Peyer's patch (tissue), 4 donors: ENCODE measurements around the gene GPR183.
A peak's percentile ranks its signal among the peaks of the same experiment; 100 is the strongest.

Experiments
- POLR2A ChIP-seq, 2 donors: fragments of 450-650 bp; IDR thresholded peaks; one replicate each; pipeline ENCODE4 v1.5.1; 2017; ENCODE audit warnings: antibody characterized with exemption in 2 of 2, mild to moderate bottlenecking in 2 of 2, moderate library complexity in 2 of 2
- TF ChIP-seq, protein P1 (sequence below), 6 experiments: fragments of 450-650 bp in 4 of 6; fragments of 200-600 bp in 2 of 6; sonication (generic) in 1 of 6; IDR thresholded peaks; one replicate each; pipeline ENCODE4 v1.5.1; 2017 to 2019; ENCODE audit warnings: antibody characterized with exemption in 6 of 6, mild to moderate bottlenecking in 3 of 6, moderate library complexity in 1 of 6

DNA sequence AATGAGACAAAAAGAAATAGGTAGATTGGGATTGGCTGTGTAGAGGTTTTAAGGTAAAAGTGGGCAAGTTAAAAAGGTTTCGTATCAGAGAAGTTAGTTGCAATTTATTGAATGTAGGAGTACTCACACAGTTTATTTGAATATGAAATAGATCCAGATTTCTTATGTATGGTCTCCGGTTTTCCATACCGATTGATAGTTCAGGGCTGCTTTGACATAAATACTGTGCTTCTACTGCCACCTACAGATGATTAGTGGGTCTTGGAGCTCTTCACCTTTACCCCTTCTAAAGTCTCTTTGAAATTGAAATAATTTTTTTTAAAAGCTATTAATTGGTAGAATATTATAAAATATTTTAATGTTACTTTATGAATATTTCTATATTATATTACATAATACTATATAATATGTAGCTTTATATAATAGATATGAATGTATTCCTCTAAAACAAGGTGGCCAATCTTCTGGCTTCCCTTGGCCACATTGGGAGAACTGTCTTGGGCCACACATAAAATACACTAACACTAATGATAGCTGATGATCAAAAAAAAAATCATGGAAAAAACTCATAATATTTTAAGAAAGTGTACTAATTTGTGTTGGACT lies 41.3 kb downstream of the GPR183 start:
- TF ChIP-seq, protein P1, sequence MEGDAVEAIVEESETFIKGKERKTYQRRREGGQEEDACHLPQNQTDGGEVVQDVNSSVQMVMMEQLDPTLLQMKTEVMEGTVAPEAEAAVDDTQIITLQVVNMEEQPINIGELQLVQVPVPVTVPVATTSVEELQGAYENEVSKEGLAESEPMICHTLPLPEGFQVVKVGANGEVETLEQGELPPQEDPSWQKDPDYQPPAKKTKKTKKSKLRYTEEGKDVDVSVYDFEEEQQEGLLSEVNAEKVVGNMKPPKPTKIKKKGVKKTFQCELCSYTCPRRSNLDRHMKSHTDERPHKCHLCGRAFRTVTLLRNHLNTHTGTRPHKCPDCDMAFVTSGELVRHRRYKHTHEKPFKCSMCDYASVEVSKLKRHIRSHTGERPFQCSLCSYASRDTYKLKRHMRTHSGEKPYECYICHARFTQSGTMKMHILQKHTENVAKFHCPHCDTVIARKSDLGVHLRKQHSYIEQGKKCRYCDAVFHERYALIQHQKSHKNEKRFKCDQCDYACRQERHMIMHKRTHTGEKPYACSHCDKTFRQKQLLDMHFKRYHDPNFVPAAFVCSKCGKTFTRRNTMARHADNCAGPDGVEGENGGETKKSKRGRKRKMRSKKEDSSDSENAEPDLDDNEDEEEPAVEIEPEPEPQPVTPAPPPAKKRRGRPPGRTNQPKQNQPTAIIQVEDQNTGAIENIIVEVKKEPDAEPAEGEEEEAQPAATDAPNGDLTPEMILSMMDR (IDR thresholded peaks at IDR 0.05) = peak; percentile 46 to 80 (median 78)
- TF ChIP-seq POLR2A (IDR thresholded peaks at IDR 0.05) = no peak
